CD14-positive monocyte (primary cell): ENCODE measurements around the gene PLA2G3. TPM values are rescaled to one million over a fixed set of nuclear protein-coding genes. Genes with fewer than 3 reads are reported as not detected.

Source experiments
- DNase-seq, 3 donors: peaks; one replicate each; pipeline ENCODE4 v3.0.0-alpha.2; 2011 to 2022
- H2AFZ ChIP-seq: 2 replicates; pipeline ENCODE4 v1.6.0; 2012; ENCODE audit warnings: mild to moderate bottlenecking, low read depth, low read length, inconsistent platforms; ENCODE audit not compliant: insufficient read depth, poor library complexity, severe bottlenecking
- H3K27ac ChIP-seq, 2 donors: 1 replicate in 1 of 2; 2 replicates in 1 of 2; pipeline ENCODE4 v1.5.1; 2012 to 2013; ENCODE audit warnings: low read length in 2 of 2, control low read depth in 1 of 2, inconsistent platforms in 1 of 2, low read depth in 1 of 2, mild to moderate bottlenecking in 1 of 2
- H3K27me3 ChIP-seq, 2 donors: one replicate each; pipeline versions ENCODE4 v1.6.0 to v1.6.1; 2011 to 2013; ENCODE audit warnings: low read length in 2 of 2; ENCODE audit not compliant: control insufficient read depth in 2 of 2, insufficient read depth in 2 of 2
- H3K36me3 ChIP-seq, 2 donors: replicated peaks in 1 of 2; 1 replicate in 1 of 2; 2 replicates in 1 of 2; pipeline versions ENCODE4 v1.5.1 to v1.6.1; 2012 to 2013; ENCODE audit warnings: low read length in 2 of 2, control low read depth in 1 of 2, inconsistent platforms in 1 of 2, mild to moderate bottlenecking in 1 of 2; ENCODE audit not compliant: insufficient read depth in 2 of 2, control insufficient read depth in 1 of 2
- H3K4me1 ChIP-seq, 2 donors: 1 replicate in 1 of 2; 2 replicates in 1 of 2; pipeline versions ENCODE4 v1.5.1 to v1.6.1; 2012 to 2013; ENCODE audit warnings: low read length in 2 of 2, control low read depth in 1 of 2, inconsistent platforms in 1 of 2, mild to moderate bottlenecking in 1 of 2, moderate library complexity in 1 of 2; ENCODE audit not compliant: insufficient read depth in 2 of 2, control insufficient read depth in 1 of 2
- H3K4me2 ChIP-seq: replicated peaks from 2 replicates; pipeline ENCODE3; 2012; ENCODE audit warnings: low read length, moderate library complexity, mild to moderate bottlenecking; ENCODE audit not compliant: poor library complexity, severe bottlenecking; ENCODE audit errors: extremely low read depth
- H3K4me3 ChIP-seq, 3 experiments: fragments of 200-600 bp in 1 of 3; sonication (generic) in 1 of 3; replicated peaks in 1 of 3; 1 replicate in 2 of 3; 2 replicates in 1 of 3; pipeline ENCODE4 v1.5.1; 2011 to 2013; ENCODE audit warnings: low read length in 3 of 3, mild to moderate bottlenecking in 3 of 3, control low read depth in 2 of 3, low read depth in 2 of 3, inconsistent platforms in 1 of 3, moderate library complexity in 1 of 3
- H3K79me2 ChIP-seq: 2 replicates; pipeline ENCODE4 v1.6.0; 2012; ENCODE audit warnings: mild to moderate bottlenecking, control low read depth, inconsistent platforms, low read length, moderate library complexity; ENCODE audit not compliant: insufficient read depth
- H3K9ac ChIP-seq: 2 replicates; pipeline ENCODE4 v1.6.0; 2017; ENCODE audit warnings: low read length, mild to moderate bottlenecking; ENCODE audit not compliant: insufficient read depth, poor library complexity, severe bottlenecking
- H3K9me3 ChIP-seq, 2 donors: replicated peaks in 1 of 2; 1 replicate in 1 of 2; 2 replicates in 1 of 2; pipeline versions ENCODE4 v1.5.1 to v1.6.1; 2012 to 2013; ENCODE audit warnings: low read length in 2 of 2, control low read depth in 1 of 2; ENCODE audit not compliant: control insufficient read depth in 1 of 2, insufficient read depth in 1 of 2
- H4K20me1 ChIP-seq: 2 replicates; pipeline ENCODE4 v1.6.0; 2012; ENCODE audit warnings: mild to moderate bottlenecking, low read length, control low read depth, moderate library complexity; ENCODE audit not compliant: insufficient read depth
- H3K27ac Mint-ChIP-seq, 7 donors: one replicate each; pipeline ENCODE4 v1.8.0; 2020; ENCODE audit warnings: mild to moderate bottlenecking in 7 of 7, mixed read lengths in 7 of 7, moderate library complexity in 6 of 7, inconsistent platforms in 2 of 7
- H3K27me3 Mint-ChIP-seq, 3 donors: one replicate each; pipeline ENCODE4 v1.8.0; 2021 to 2022; ENCODE audit warnings: low read depth in 3 of 3, mild to moderate bottlenecking in 3 of 3, mixed read lengths in 3 of 3, moderate library complexity in 3 of 3, inconsistent platforms in 1 of 3
- H3K36me3 Mint-ChIP-seq, 2 donors: one replicate each; pipeline ENCODE4 v1.8.0; 2020; ENCODE audit warnings: mixed read lengths in 2 of 2, inconsistent platforms in 1 of 2, mild to moderate bottlenecking in 1 of 2
- H3K4me1 Mint-ChIP-seq: one replicate; pipeline ENCODE4 v1.8.0; 2020; ENCODE audit warnings: mild to moderate bottlenecking, mixed read lengths
- H3K4me3 Mint-ChIP-seq, 2 donors: one replicate each; pipeline ENCODE4 v1.8.0; 2020; ENCODE audit warnings: mild to moderate bottlenecking in 2 of 2, mixed read lengths in 2 of 2, moderate library complexity in 1 of 2
- H3K9me3 Mint-ChIP-seq, 7 donors: one replicate each; pipeline ENCODE4 v1.8.0; 2020 to 2022; ENCODE audit warnings: mixed read lengths in 7 of 7, mild to moderate bottlenecking in 6 of 7, moderate library complexity in 6 of 7, inconsistent platforms in 2 of 7
- CTCF ChIP-seq: fragments of 200-600 bp; IDR thresholded peaks from one replicate; pipeline ENCODE4 v1.8.0; 2022; ENCODE audit warnings: antibody characterized with exemption, mild to moderate bottlenecking
- WGBS: methylation state at CpG from one replicate; pipeline ENCODE4 v1.1.5; 2013; ENCODE audit warnings: missing lambda C conversion rate; ENCODE audit not compliant: insufficient coverage; 5-methylcytosine and 5-hydroxymethylcytosine counted together
- intact Hi-C, 2 donors: fragments of 100-400 bp; cut with micrococcal nuclease; formaldehyde crosslinking; loops; one replicate each; pipeline versions ENCODE4 v1.15.0 to v1.15.1; 2023
- polyA plus RNA-seq, 3 donors: library from polyadenylated mRNA; depleted of rRNA in 1 of 3; unstranded in 2 of 3; stranded (reverse) in 1 of 3; fragments of 300-500 nt in 2 of 3; fragments of >200 nt in 1 of 3; fragmentation: Illumina TruSeq in 2 of 3; gene quantifications; 1 replicate in 2 of 3; 2 replicates in 1 of 3; pipeline ENCODE4 v1.2.3, GENCODE V29; 2012 to 2021

The PLA2G3 gene
- polyA plus RNA-seq, 3 donors = not detected

GRCh38 chr22:31089160-31090100, 50.9 kb downstream of the PLA2G3 start:
- no peak overlapping the region for H2AFZ ChIP-seq
- DNase-seq = peak; percentile 27 to 50 (median 44)
- peaks cover 0 to 2% (median 0%) of the 10 kb centered on the region in 3 donors for H3K27me3 Mint-ChIP-seq
- H3K27ac ChIP-seq = peak overlapping the region in 1 of 2 donors; percentile 31
- intact Hi-C loops = loop anchor here in 1 of 2 donors (5.0 kb wide), 2 partner anchors 142 to 183 kb away; no protein-coding TSS in a partner anchor
- H3K9me3 Mint-ChIP-seq = no peaks in the 10 kb centered on the region
- no peak overlapping the region for H3K9ac ChIP-seq
- H3K4me3 ChIP-seq = no peak overlapping the region
- peaks cover 7 to 33% of the 10 kb centered on the region in 2 donors for H3K36me3 Mint-ChIP-seq
- no peak overlapping the region for H3K4me2 ChIP-seq
- H3K27me3 ChIP-seq = no peaks in the 10 kb centered on the region
- no peaks in the 10 kb centered on the region for H3K79me2 ChIP-seq
- no peaks in the 10 kb centered on the region for H4K20me1 ChIP-seq
- no peak overlapping the region for H3K4me3 Mint-ChIP-seq
- H3K36me3 ChIP-seq = peaks cover 13 to 29% of the 10 kb centered on the region in 2 donors
- H3K27ac Mint-ChIP-seq = peak overlapping the region in 1 of 7 donors; percentile 55
- peaks cover 5 to 14% of the 10 kb centered on the region in 2 donors for H3K4me1 ChIP-seq
- whole genome bisulfite sequencing = 100% methylated on average over 5 of the region's 9 CpGs
- H3K4me1 Mint-ChIP-seq = peaks cover 6% of the 10 kb centered on the region
- TF ChIP-seq CTCF = peak; percentile 89
- H3K9me3 ChIP-seq = no peaks in the 10 kb centered on the region

GRCh38 chr22:31088233-31088986, 51.9 kb downstream of the PLA2G3 start:
- H3K9me3 Mint-ChIP-seq = no peaks in the 10 kb centered on the region
- peak overlapping the region in 2 of 7 donors; percentile 41 to 69 for H3K27ac Mint-ChIP-seq
- 97% methylated on average over 22 of the region's 26 CpGs for WGBS
- H3K4me1 Mint-ChIP-seq = peaks cover 16% of the 10 kb centered on the region
- Histone ChIP-seq H4K20me1 (no peaks in the 10 kb centered on the region), H3K4me1 (peaks cover 16 to 24% of the 10 kb centered on the region in 2 donors), H3K36me3 (peaks cover 13 to 28% of the 10 kb centered on the region in 2 donors), H3K27me3 (no peaks in the 10 kb centered on the region), H3K9ac (no peak overlapping the region), H3K9me3 (no peaks in the 10 kb centered on the region), H3K27ac (no peak overlapping the region), H3K79me2 (no peaks in the 10 kb centered on the region), H2AFZ (no peak overlapping the region), H3K4me3 (no peak overlapping the region), H3K4me2 (no peak overlapping the region)
- H3K36me3 Mint-ChIP-seq = peaks cover 7 to 26% of the 10 kb centered on the region in 2 donors
- TF ChIP-seq CTCF = no peak
- DNase-seq = no peak
- peaks cover 0 to 2% (median 0%) of the 10 kb centered on the region in 3 donors for H3K27me3 Mint-ChIP-seq
- intact Hi-C loops = loop anchor here in 1 of 2 donors (5.0 kb wide), 2 partner anchors 141 to 184 kb away; no protein-coding TSS in a partner anchor
- no peak overlapping the region for H3K4me3 Mint-ChIP-seq
